Left lung (tissue), 10 donors: ENCODE measurements around the gene PPEF2. TPM values are rescaled to one million over a fixed set of nuclear protein-coding genes. Genes with fewer than 3 reads are reported as not detected.
A peak's percentile ranks its signal among the peaks of the same experiment; 100 is the strongest.
"Not testable (repeated sequence)": the region's sequence is repeated elsewhere in the genome, so short reads cannot be mapped to it uniquely, and the experiment has no call there.

Experiments
- ATAC-seq: fragments of 200-7000 bp; cut with Tn5 transposase; one replicate; pipeline ENCODE4 v1.9.1; 2020; ENCODE audit warnings: moderate library complexity
- DNase-seq, 4 donors: peaks; one replicate each; pipeline ENCODE4 v3.0.0-alpha.2; 2013 to 2020
- H3K27ac ChIP-seq, 2 donors: fragments of 200-600 bp; sonication (generic) in 1 of 2; one replicate each; pipeline versions ENCODE4 v1.5.0 to v1.8.0; 2020 to 2021
- H3K27me3 ChIP-seq, 2 donors: fragments of 200-600 bp; sonication (generic) in 1 of 2; one replicate each; pipeline versions ENCODE4 v1.5.0 to v1.8.0; 2020 to 2021
- H3K36me3 ChIP-seq, 2 donors: fragments of 200-600 bp; sonication (generic) in 1 of 2; one replicate each; pipeline versions ENCODE4 v1.5.0 to v1.8.0; 2020 to 2021
- H3K4me1 ChIP-seq, 2 donors: fragments of 200-600 bp; one replicate each; pipeline ENCODE4 v1.8.0; 2021
- H3K4me3 ChIP-seq, 2 donors: fragments of 200-600 bp; sonication (generic) in 1 of 2; one replicate each; pipeline versions ENCODE4 v1.5.0 to v1.8.0; 2020 to 2021; ENCODE audit warnings: mild to moderate bottlenecking in 1 of 2
- H3K9me3 ChIP-seq, 2 donors: fragments of 200-600 bp; sonication (generic) in 1 of 2; one replicate each; pipeline versions ENCODE4 v1.5.0 to v1.8.0; 2020 to 2021
- intact Hi-C, 2 donors: fragments of 100-400 bp; cut with DNase I; formaldehyde crosslinking; loops; one replicate each; pipeline versions ENCODE4 v1.11.2 to v1.14.2; 2022
- polyA plus RNA-seq, 6 donors: library from polyadenylated mRNA; unstranded; fragments of 120-200 nt; gene quantifications; one replicate each; pipeline ENCODE4 v1.2.1, GENCODE V29; 2013; ENCODE audit not compliant: insufficient read length in 6 of 6
- total RNA-seq, 2 donors: library from RNA; stranded (reverse); fragmentation: NEBNext Ultra II Directional; extraction: Animal tissue kit (Norgen Biotek cat#: 25700); gene quantifications; one replicate each; pipeline ENCODE4 v1.2.1, GENCODE V29; 2021
- TF ChIP-seq, protein P1 (sequence below), 2 donors: fragments of 200-600 bp; sonication (generic) in 1 of 2; IDR thresholded peaks; one replicate each; pipeline versions ENCODE4 v1.5.0 to v1.8.0; 2021; ENCODE audit warnings: antibody characterized with exemption in 2 of 2
- donor health status: DM: no; HTN: yes; CAD: no.
- donor health status: DM: no; HTN: no; CAD: no.

Gene PPEF2
- total and polyA plus RNA-seq, 8 donors, result 0.06 to 0.54 (median 0.26) TPM; not detected in 4

DNA sequence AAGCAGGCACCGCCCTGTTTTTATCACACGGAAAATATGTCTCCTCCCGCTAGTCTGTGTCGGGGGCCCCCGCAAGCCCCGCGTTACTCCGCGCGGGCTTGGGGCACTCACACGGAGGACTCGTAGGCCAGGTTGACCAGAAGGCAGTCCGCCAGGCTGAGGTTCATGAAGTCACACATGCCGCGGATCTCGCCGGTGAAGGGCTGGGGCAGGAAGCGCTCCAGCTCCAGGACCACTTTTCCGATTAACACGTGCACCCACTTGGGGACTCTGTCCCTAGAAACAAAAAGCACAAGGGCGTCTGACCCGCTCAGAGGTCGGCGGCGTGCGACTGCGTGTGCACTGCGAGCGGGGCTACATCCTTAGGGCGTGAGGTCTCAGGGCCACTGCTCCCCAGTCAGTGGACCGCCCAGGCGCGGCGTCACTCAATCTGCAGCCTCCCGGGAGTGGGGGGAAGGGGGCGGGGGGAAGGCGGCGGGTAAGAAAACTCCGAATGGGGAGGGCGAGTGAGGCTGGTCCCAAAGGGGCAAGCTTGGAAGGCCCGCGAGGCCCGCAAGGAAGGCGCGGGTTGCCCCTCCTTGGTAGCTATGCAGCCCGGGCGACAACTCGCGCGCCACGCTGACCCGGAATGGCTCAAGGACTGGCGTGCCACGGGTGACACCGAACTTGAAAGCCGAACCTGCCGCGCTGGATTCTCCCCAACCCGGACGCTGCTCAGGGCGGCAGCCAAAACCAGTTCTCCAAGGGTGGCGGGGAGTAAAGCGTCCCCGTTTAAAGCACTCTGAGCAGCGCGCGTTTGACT, 37.8 kb upstream of the PPEF2 start:
- peak overlapping the region; percentile 59 to 70 for H3K4me3 ChIP-seq

DNA sequence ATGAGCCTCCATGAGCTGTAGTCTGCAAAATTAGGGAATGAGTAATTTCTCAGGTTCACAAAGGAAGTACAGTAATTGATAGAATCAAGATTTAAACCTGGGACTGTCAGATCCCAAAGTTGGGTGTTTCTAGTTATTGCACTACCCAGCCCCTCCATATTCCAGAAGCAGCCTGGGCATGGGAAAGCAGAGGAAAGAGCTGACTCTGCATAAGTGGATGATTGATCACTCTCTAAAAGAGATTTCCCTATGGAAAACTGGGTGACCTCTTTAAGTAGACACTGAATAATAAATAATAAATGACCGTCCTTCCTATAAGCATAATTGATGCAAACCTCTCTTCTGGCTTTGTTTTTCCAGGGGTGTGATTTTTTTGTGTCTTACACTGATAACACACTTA, 33.4 kb upstream of the PPEF2 start:
- TF ChIP-seq, protein P1, sequence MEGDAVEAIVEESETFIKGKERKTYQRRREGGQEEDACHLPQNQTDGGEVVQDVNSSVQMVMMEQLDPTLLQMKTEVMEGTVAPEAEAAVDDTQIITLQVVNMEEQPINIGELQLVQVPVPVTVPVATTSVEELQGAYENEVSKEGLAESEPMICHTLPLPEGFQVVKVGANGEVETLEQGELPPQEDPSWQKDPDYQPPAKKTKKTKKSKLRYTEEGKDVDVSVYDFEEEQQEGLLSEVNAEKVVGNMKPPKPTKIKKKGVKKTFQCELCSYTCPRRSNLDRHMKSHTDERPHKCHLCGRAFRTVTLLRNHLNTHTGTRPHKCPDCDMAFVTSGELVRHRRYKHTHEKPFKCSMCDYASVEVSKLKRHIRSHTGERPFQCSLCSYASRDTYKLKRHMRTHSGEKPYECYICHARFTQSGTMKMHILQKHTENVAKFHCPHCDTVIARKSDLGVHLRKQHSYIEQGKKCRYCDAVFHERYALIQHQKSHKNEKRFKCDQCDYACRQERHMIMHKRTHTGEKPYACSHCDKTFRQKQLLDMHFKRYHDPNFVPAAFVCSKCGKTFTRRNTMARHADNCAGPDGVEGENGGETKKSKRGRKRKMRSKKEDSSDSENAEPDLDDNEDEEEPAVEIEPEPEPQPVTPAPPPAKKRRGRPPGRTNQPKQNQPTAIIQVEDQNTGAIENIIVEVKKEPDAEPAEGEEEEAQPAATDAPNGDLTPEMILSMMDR (IDR thresholded peaks at IDR 0.05), result no peak
- no peak overlapping the region for H3K4me3 ChIP-seq
- no peak for DNase-seq
- ATAC-seq, result no peak
- H3K27ac ChIP-seq, result no peak overlapping the region
- H3K36me3 ChIP-seq, result peaks cover 0 to 7% of the 10 kb centered on the region in 2 donors
- no peaks in the 10 kb centered on the region for H3K9me3 ChIP-seq
- peaks cover 0 to 4% of the 10 kb centered on the region in 2 donors for H3K27me3 ChIP-seq
- peaks cover 0 to 6% of the 10 kb centered on the region in 2 donors for H3K4me1 ChIP-seq
- intact Hi-C loops, result no loop called here

More for the DNA sequence above, 37.8 kb upstream of the PPEF2 start:
- peak; percentile 49 to 93 (median 66) for DNase-seq
- H3K27me3 ChIP-seq, result peaks cover 0 to 12% of the 10 kb centered on the region in 2 donors
- ATAC-seq, result peak; percentile 90
- no peaks in the 10 kb centered on the region for H3K36me3 ChIP-seq
- intact Hi-C loops, result no loop called here
- peak overlapping the region; percentile 81 to 84 for H3K27ac ChIP-seq
- TF ChIP-seq, protein P1 (IDR thresholded peaks at IDR 0.05), result no peak
- no peaks in the 10 kb centered on the region for H3K9me3 ChIP-seq
- peaks cover 0 to 13% of the 10 kb centered on the region in 2 donors for H3K4me1 ChIP-seq

DNA sequence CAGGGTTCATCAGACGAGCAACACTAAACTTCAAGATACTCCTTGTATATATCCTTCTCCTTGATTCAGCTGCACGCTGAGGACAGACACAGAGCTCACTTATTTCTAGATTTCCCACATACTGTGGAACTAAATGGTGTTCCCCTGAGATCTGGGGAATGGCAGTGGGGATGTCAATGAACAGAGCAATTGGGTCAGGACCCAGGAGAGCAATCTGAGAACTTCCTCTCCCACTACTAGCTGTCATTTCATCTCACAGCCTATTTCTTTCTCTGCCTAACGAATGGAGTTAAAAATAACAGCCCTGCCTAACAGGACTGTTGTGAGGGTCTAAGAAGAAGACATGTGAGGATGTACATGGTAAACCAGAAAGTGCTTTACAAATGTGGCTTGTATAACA, 27.9 kb upstream of the PPEF2 start:
- no peak for DNase-seq
- H3K4me3 ChIP-seq, result no peak overlapping the region
- intact Hi-C loops, result no loop called here

DNA sequence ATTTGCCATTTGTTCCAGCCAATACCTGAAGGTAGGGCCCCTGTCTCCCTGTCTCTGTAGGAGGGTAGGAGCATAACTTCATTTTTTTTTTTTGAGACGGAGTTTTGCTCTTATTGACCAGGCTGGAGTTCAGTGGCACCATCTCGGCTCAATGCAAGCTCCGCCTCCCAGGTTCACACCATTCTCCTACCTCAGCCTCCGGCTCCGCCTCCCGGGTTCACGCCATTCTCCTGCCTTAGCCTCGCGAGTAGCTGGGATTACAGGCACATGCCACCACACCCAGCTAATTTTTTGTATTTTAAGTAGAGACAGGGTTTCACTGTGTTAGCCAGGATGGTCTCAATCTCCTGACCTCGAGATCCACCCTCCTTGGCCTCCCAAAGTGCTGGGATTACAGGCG, 22.7 kb upstream of the PPEF2 start:
- intact Hi-C loops, H3K4me3 ChIP-seq, H3K27me3 ChIP-seq, H3K27ac ChIP-seq, DNase-seq, ATAC-seq, H3K9me3 ChIP-seq, H3K4me1 ChIP-seq: not testable (repeated sequence)
- H3K36me3 ChIP-seq, result peaks cover 0 to 46% of the 10 kb centered on the region in 2 donors

More for the DNA sequence above, 27.9 kb upstream of the PPEF2 start:
- Histone ChIP-seq H3K27ac (no peak overlapping the region), H3K36me3 (peaks cover 0 to 23% of the 10 kb centered on the region in 2 donors), H3K27me3 (no peaks in the 10 kb centered on the region), H3K4me1 (no peaks in the 10 kb centered on the region), H3K9me3 (no peaks in the 10 kb centered on the region)
- TF ChIP-seq, protein P1 (IDR thresholded peaks at IDR 0.05), result no peak
- ATAC-seq, result no peak

DNA sequence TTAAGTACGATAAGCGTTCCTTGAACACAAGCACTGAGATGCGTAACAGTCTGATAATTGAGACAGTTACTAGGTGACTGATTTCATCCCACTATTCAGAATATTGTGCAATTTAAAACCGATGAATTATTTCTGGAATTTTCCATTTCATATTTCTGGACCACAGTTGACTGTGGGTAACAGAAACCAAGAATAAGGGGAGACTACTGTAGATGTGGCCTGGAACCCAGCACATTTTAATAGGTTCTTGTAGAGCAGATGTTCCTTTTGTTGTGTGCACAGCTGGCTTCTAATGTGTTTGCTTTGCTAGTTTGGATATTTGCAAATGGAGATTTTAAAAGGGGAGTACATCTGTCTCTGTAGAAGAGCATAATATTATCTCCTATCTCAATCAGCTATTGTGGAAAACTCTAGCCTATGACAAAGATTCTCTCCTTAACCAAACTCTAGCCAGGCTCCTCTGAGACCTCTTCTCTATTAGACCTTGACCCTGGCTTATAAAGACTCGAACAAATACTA, 22.1 kb upstream of the PPEF2 start:
- no peak for DNase-seq

More for the DNA sequence above, 22.1 kb upstream of the PPEF2 start:
- intact Hi-C loops, result no loop called here
- H3K9me3 ChIP-seq, result no peaks in the 10 kb centered on the region
- no peaks in the 10 kb centered on the region for H3K4me1 ChIP-seq
- H3K36me3 ChIP-seq, result peaks cover 0 to 40% of the 10 kb centered on the region in 2 donors
- H3K27ac ChIP-seq, result no peak overlapping the region
- no peaks in the 10 kb centered on the region for H3K27me3 ChIP-seq
- no peak for ATAC-seq
- no peak overlapping the region for H3K4me3 ChIP-seq
- TF ChIP-seq, protein P1 (IDR thresholded peaks at IDR 0.05), result no peak
